Breast epithelium (tissue), 3 donors: ENCODE measurements around the gene RIMBP2.

ENCODE experiments used
- POLR2A ChIP-seq: fragments of 450-650 bp; IDR thresholded peaks from one replicate; pipeline ENCODE4 v1.6.1; 2016; ENCODE audit warnings: antibody characterized with exemption, mild to moderate bottlenecking, moderate library complexity
- TF ChIP-seq, protein P1 (sequence below), 3 donors: fragments of 450-650 bp; IDR thresholded peaks; one replicate each; pipeline ENCODE4 v1.5.1; 2016 to 2017; ENCODE audit warnings: antibody characterized with exemption in 3 of 3, mild to moderate bottlenecking in 3 of 3, moderate library complexity in 3 of 3

DNA sequence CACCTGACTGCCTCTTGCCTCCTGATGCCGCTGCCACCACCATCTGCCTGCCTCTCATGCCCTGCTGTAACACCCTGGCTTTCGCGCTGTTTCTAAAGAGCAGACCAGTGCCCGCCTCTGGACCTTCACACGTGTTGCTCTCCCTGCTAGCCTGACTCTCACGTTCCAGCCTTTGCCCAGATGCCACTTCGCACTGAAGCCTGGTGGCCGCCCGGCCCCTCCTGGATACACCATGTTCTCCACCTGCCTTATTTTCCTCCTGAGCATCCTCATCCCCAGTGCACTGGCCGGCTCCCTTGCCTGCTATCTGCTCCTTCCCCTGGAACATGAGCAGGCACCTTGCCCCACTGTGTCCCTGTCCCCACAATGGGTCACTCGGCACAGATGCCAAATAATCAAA is 231.9 kb downstream of the RIMBP2 start:
- TF ChIP-seq, protein P1, sequence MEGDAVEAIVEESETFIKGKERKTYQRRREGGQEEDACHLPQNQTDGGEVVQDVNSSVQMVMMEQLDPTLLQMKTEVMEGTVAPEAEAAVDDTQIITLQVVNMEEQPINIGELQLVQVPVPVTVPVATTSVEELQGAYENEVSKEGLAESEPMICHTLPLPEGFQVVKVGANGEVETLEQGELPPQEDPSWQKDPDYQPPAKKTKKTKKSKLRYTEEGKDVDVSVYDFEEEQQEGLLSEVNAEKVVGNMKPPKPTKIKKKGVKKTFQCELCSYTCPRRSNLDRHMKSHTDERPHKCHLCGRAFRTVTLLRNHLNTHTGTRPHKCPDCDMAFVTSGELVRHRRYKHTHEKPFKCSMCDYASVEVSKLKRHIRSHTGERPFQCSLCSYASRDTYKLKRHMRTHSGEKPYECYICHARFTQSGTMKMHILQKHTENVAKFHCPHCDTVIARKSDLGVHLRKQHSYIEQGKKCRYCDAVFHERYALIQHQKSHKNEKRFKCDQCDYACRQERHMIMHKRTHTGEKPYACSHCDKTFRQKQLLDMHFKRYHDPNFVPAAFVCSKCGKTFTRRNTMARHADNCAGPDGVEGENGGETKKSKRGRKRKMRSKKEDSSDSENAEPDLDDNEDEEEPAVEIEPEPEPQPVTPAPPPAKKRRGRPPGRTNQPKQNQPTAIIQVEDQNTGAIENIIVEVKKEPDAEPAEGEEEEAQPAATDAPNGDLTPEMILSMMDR (IDR thresholded peaks at IDR 0.05), result no peak
- no peak for TF ChIP-seq POLR2A
